ENCODE results near the gene WWC2. TPM values are rescaled to one million over a fixed set of nuclear protein-coding genes. Genes with fewer than 3 reads are reported as not detected.
"Not testable (repeated sequence)": the region's sequence is repeated elsewhere in the genome, so short reads cannot be mapped to it uniquely, and the experiment has no call there.

WWC2 gene
- total RNA-seq, 1 donor from 2014 or later = 67.3 TPM

GRCh38 chr4:183185018-183185417, 86.0 kb downstream of the WWC2 start:
- intact Hi-C loops (cut with DNase I) = no loop called here
- ATAC-seq (no peak), DNase-seq (ENCODE audit: low spot score) (no peak)

GRCh38 chr4:183185559-183185958, 86.5 kb downstream of the WWC2 start:
- ATAC-seq = no peak
- DNase-seq (ENCODE audit: low spot score) = no peak
- intact Hi-C loops (cut with DNase I) = no loop called here

- ATAC-seq = no peak
- intact Hi-C loops (cut with DNase I) = no loop called here
- DNase-seq (ENCODE audit: low spot score) = no peak
Measured at GRCh38 chr4:183186813-183187212, 87.8 kb downstream of the WWC2 start.

GRCh38 chr4:183190900-183191527, 92.0 kb downstream of the WWC2 start:
- DNase-seq (ENCODE audit: low spot score) (no peak), ATAC-seq (no peak)
- intact Hi-C loops (cut with DNase I) = no loop called here

- ATAC-seq (no peak), DNase-seq (ENCODE audit: low spot score) (no peak)
- intact Hi-C loops (cut with DNase I) = no loop called here
Measured at GRCh38 chr4:183191630-183192029, 92.6 kb downstream of the WWC2 start.

- ATAC-seq (no peak), DNase-seq (ENCODE audit: low spot score) (no peak)
- intact Hi-C loops (cut with DNase I) = no loop called here
Measured at GRCh38 chr4:183192571-183192970, 93.5 kb downstream of the WWC2 start.

GRCh38 chr4:183193730-183194338, 94.8 kb downstream of the WWC2 start:
- ATAC-seq = peak; percentile 34
- intact Hi-C loops (cut with DNase I); DNase-seq (ENCODE audit: low spot score): not testable (repeated sequence)

GRCh38 chr4:183195534-183195933, 96.5 kb downstream of the WWC2 start:
- DNase-seq (ENCODE audit: low spot score) = no peak
- ATAC-seq = no peak
- intact Hi-C loops (cut with DNase I) = no loop called here

GRCh38 chr4:183197140-183197539, 98.1 kb downstream of the WWC2 start:
- ATAC-seq (no peak), DNase-seq (ENCODE audit: low spot score) (no peak)
- intact Hi-C loops (cut with DNase I) = no loop called here

GRCh38 chr4:183200453-183200852, 101.4 kb downstream of the WWC2 start:
- intact Hi-C loops (cut with DNase I) = no loop called here
- peak; percentile 66 for DNase-seq (ENCODE audit: low spot score)

GRCh38 chr4:183201331-183201730, 102.3 kb downstream of the WWC2 start:
- intact Hi-C loops (cut with DNase I) = no loop called here
- no peak for DNase-seq (ENCODE audit: low spot score)
- no peak for ATAC-seq

More at GRCh38 chr4:183200453-183200852, 101.4 kb downstream of the WWC2 start:
- no peak for ATAC-seq

- DNase-seq (ENCODE audit: low spot score) (no peak), ATAC-seq (no peak)
- intact Hi-C loops (cut with DNase I) = no loop called here
Measured at GRCh38 chr4:183202523-183202922, 103.5 kb downstream of the WWC2 start.

GRCh38 chr4:183204793-183205192, 105.7 kb downstream of the WWC2 start:
- DNase-seq (ENCODE audit: low spot score) (no peak), ATAC-seq (no peak)
- intact Hi-C loops (cut with DNase I) = no loop called here

- intact Hi-C loops (cut with DNase I) = no loop called here
- no peak for ATAC-seq
Measured at GRCh38 chr4:183205193-183205592, 106.1 kb downstream of the WWC2 start.

GRCh38 chr4:183205709-183206108, 106.7 kb downstream of the WWC2 start:
- ATAC-seq = no peak
- intact Hi-C loops (cut with DNase I) = no loop called here
- no peak for DNase-seq (ENCODE audit: low spot score)

More at GRCh38 chr4:183205193-183205592, 106.1 kb downstream of the WWC2 start:
- DNase-seq (ENCODE audit: low spot score) = no peak

GRCh38 chr4:183211533-183211932, 112.5 kb downstream of the WWC2 start:
- intact Hi-C loops (cut with DNase I) = no loop called here
- DNase-seq (ENCODE audit: low spot score) (no peak), ATAC-seq (no peak)

- intact Hi-C loops (cut with DNase I) = no loop called here
- ATAC-seq (no peak), DNase-seq (ENCODE audit: low spot score) (no peak)
Measured at GRCh38 chr4:183213996-183214395, 114.9 kb downstream of the WWC2 start.

- intact Hi-C loops (cut with DNase I) = no loop called here
- ATAC-seq = no peak
- no peak for DNase-seq (ENCODE audit: low spot score)
Measured at GRCh38 chr4:183214912-183215488, 115.9 kb downstream of the WWC2 start.

- ATAC-seq = no peak
Measured at GRCh38 chr4:183220236-183220635, 121.2 kb downstream of the WWC2 start.

GRCh38 chr4:183223053-183223452, 124.0 kb downstream of the WWC2 start:
- ATAC-seq (no peak), DNase-seq (ENCODE audit: low spot score) (no peak)

More at GRCh38 chr4:183220236-183220635, 121.2 kb downstream of the WWC2 start:
- DNase-seq (ENCODE audit: low spot score) = no peak
- intact Hi-C loops (cut with DNase I) = no loop called here

GRCh38 chr4:183229397-183229796, 130.3 kb downstream of the WWC2 start:
- DNase-seq (ENCODE audit: low spot score) (no peak), ATAC-seq (no peak)
- intact Hi-C loops (cut with DNase I) = no loop called here

More at GRCh38 chr4:183223053-183223452, 124.0 kb downstream of the WWC2 start:
- intact Hi-C loops (cut with DNase I) = no loop called here
